A549 treated with AZD9567 at 1 μM for 4 hours (cell line): ENCODE data around the gene C1orf94. TPM values are rescaled to one million over a fixed set of nuclear protein-coding genes. Genes with fewer than 3 reads are reported as not detected.

Source experiments
- total RNA-seq: library from RNA; stranded (reverse); fragments of 200-300 nt; extraction: Qiagen RNA extraction; gene quantifications from 5 replicates; pipeline ENCODE4 v1.2.3, GENCODE V29; 2022; ENCODE audit not compliant: insufficient read depth

The C1orf94 gene, protein sequence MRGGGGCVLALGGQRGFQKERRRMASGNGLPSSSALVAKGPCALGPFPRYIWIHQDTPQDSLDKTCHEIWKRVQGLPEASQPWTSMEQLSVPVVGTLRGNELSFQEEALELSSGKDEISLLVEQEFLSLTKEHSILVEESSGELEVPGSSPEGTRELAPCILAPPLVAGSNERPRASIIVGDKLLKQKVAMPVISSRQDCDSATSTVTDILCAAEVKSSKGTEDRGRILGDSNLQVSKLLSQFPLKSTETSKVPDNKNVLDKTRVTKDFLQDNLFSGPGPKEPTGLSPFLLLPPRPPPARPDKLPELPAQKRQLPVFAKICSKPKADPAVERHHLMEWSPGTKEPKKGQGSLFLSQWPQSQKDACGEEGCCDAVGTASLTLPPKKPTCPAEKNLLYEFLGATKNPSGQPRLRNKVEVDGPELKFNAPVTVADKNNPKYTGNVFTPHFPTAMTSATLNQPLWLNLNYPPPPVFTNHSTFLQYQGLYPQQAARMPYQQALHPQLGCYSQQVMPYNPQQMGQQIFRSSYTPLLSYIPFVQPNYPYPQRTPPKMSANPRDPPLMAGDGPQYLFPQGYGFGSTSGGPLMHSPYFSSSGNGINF
- total RNA-seq, result not detected in 5 replicates

DNA sequence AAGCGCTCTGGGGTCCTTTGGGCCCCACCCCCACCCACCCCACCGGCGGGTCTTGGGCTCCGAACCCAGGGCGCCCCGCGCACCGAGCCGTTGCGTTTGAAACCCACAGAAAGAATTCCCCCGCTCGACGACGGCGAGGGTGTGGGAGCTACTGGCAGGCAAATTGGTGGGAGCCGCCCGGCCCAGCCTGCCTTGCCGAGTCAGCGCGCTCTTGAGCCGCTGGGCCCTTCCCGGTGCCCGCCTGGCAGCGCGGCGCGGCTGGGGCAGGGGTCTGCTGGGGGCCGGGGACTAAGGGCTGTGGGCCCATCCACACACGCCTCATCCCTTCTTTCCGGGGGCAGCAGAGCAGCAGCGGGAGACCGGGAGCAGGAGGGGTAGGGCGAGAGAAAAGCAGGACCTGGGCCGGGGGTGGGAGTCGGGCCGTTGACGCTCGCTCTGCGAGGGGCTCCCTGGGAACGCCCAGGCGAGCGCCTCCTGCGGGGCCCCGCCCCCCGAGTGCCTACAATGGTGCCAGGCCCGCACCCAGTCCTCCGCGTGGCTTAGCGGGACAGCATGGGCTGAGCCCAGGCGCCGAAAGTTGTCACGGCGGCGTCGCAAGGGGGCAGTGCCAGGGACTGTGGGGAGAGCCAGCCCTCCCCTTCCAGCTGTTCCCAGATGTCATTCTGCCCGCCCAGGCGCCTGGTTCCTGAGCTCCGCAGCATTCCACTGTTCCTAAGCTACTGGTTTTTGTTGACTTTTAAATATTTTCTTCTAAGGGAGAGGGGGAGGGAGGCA, at the start of gene C1orf94:
Gene C1orf94, plus strand, starts transcription at position 78 of the 774 bp plus-strand sequence. CDS start 883 bp downstream, outside the sequence.

DNA sequence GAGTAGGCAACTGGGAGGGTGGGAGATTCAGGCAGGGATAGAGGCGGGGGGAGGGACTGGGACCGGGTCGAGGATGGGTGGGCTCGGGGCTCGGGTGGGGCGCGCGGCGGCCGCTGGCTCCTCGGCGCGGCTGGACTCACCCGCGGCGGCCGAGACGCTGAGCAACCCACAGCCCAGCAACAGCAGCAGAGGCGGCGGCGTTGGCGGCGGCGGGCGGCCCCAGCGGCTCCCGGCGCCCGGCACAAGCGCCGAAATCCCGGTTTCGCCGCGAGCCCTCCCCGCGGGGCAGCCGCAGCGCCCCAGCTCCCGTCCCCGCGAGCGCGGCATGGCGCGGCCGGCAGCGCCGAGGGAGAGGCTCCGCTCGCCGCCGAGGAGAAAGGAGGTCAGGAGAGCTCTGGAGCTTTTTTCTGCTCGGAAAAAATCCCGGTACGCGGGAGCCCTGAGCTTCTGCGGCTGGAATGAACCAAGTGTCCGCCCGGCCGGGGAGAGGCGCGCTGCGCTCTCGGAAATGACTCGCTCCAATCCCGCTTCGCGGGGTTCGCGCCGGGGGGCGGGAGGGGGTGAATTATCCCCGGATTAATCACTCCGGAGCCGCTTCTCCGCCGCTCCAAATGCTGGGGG, 11.8 kb upstream of the C1orf94 start, which contains the start of gene CSMD2:
Gene CSMD2, minus strand, starts transcription at position 460 of the 621 bp plus-strand sequence. Its CDS starts 133 bp downstream, at position 327.

Other genes with a start within 250 kb of the C1orf94 start
- gene CSMD2, start 11.7 kb upstream of the C1orf94 start, total RNA-seq, result under 0.01 to 0.02 TPM in 2 of 5 replicates, not detected in the others